ENCODE results near the gene SLC17A6. TPM values are rescaled to one million over a fixed set of nuclear protein-coding genes. Genes with fewer than 3 reads are reported as not detected.

The SLC17A6 gene
- total RNA-seq, 1 donor from 2014 or later: not detected

DNA sequence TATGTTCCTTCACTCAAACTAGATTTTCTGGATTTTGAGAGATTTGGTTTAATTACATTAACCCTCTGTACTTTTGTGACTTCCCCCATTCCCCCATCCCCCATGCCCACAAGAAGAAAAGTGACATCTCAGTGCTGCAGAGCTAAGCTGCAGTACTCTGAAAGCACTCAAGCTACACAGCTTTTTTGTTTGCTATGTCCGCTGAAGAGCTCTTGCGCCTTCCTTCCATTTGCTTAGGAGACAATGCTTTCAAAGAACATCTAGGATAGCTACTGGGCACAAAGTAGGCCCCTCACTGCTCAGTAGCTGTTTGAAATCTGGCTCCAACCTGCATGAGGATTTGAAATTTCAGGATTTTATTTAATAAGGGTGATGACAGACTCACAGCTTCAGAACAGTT, 69.7 kb downstream of the SLC17A6 start:
- DNase-seq (ENCODE audit: extremely low spot score in 2 of 2): no peak
- no peaks in the 10 kb centered on the region for H3K36me3 ChIP-seq
- H3K4me1 ChIP-seq: no peaks in the 10 kb centered on the region
- TF ChIP-seq, protein P1, sequence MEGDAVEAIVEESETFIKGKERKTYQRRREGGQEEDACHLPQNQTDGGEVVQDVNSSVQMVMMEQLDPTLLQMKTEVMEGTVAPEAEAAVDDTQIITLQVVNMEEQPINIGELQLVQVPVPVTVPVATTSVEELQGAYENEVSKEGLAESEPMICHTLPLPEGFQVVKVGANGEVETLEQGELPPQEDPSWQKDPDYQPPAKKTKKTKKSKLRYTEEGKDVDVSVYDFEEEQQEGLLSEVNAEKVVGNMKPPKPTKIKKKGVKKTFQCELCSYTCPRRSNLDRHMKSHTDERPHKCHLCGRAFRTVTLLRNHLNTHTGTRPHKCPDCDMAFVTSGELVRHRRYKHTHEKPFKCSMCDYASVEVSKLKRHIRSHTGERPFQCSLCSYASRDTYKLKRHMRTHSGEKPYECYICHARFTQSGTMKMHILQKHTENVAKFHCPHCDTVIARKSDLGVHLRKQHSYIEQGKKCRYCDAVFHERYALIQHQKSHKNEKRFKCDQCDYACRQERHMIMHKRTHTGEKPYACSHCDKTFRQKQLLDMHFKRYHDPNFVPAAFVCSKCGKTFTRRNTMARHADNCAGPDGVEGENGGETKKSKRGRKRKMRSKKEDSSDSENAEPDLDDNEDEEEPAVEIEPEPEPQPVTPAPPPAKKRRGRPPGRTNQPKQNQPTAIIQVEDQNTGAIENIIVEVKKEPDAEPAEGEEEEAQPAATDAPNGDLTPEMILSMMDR (IDR thresholded peaks at IDR 0.05): no peak
- TF ChIP-seq POLR2AphosphoS5 (IDR thresholded peaks at IDR 0.05; ENCODE audit: insufficient read depth in 1 of 2, low read depth in 1 of 2): no peak
- no peak for TF ChIP-seq POLR2A (IDR thresholded peaks at IDR 0.05)
- no peak overlapping the region for H3K4me3 ChIP-seq
- H3K27ac ChIP-seq: no peak overlapping the region
- no peaks in the 10 kb centered on the region for H3K9me3 ChIP-seq
- intact Hi-C loops (cut with DNase I): no loop called here
- no peaks in the 10 kb centered on the region for H3K27me3 ChIP-seq

DNA sequence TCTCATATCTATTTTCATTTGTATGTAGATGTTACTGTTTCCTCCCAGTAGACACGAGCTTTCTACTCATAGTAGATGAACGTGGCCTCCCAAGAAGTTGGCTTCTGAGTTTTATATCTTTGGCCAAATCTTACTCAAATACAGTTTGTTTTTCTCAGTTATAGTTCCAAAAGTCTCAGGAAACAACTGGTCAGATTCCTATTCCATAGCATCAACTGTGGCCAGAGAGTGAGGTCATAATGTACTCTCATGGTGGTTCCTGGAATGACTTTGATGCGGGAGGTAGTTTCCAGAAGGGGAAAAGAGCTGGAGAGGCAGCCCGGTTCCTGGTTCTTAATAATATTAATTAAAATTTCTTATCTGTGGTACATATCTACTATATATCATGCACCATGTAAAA, 77.3 kb downstream of the SLC17A6 start:
- Histone ChIP-seq H3K27ac (no peak overlapping the region), H3K27me3 (no peaks in the 10 kb centered on the region), H3K9me3 (no peaks in the 10 kb centered on the region), H3K36me3 (no peaks in the 10 kb centered on the region), H3K4me3 (no peak overlapping the region), H3K4me1 (no peaks in the 10 kb centered on the region)
- DNase-seq (ENCODE audit: extremely low spot score in 2 of 2): no peak
- TF ChIP-seq POLR2AphosphoS5 (IDR thresholded peaks at IDR 0.05; ENCODE audit: insufficient read depth in 1 of 2, low read depth in 1 of 2) (no peak), POLR2A (IDR thresholded peaks at IDR 0.05) (no peak)
- intact Hi-C loops (cut with DNase I): no loop called here

DNA sequence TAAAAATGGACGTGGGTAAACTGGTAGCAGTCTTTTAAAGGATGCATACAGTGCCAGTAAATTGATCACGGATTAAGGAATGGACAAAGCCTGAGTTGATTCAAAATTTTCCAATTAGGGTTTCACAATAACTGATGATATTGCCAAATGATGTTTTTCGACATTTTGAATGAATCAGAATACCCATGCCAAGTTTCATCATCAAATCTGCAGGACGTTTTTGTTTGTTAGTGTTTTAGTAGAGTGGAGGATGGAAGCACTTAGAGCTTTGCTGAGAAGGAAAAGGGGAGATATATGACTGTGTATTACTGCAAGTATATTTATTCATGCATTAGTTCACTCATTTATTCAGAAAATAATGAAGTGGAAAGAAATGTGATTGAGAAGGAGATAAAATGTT, 78.3 kb downstream of the SLC17A6 start:
- TF ChIP-seq POLR2AphosphoS5 (IDR thresholded peaks at IDR 0.05; ENCODE audit: insufficient read depth in 1 of 2, low read depth in 1 of 2): no peak
- no peak for TF ChIP-seq POLR2A (IDR thresholded peaks at IDR 0.05)
- TF ChIP-seq, protein P1 (IDR thresholded peaks at IDR 0.05): no peak
- no peaks in the 10 kb centered on the region for H3K36me3 ChIP-seq
- no peaks in the 10 kb centered on the region for H3K27me3 ChIP-seq
- DNase-seq (ENCODE audit: extremely low spot score in 2 of 2): no peak
- intact Hi-C loops (cut with DNase I): no loop called here
- H3K4me3 ChIP-seq: no peak overlapping the region
- no peaks in the 10 kb centered on the region for H3K9me3 ChIP-seq
- H3K4me1 ChIP-seq: no peaks in the 10 kb centered on the region
- no peak overlapping the region for H3K27ac ChIP-seq

GRCh38 chr11:22426915-22427314, 88.7 kb downstream of the SLC17A6 start:
- H3K36me3 ChIP-seq: no peaks in the 10 kb centered on the region
- intact Hi-C loops (cut with DNase I): no loop called here
- DNase-seq (ENCODE audit: extremely low spot score in 2 of 2): no peak
- H3K4me1 ChIP-seq: no peaks in the 10 kb centered on the region
- no peaks in the 10 kb centered on the region for H3K27me3 ChIP-seq
- no peaks in the 10 kb centered on the region for H3K9me3 ChIP-seq
- TF ChIP-seq POLR2A (IDR thresholded peaks at IDR 0.05) (no peak), POLR2AphosphoS5 (IDR thresholded peaks at IDR 0.05; ENCODE audit: insufficient read depth in 1 of 2, low read depth in 1 of 2) (no peak)
- TF ChIP-seq, protein P1 (IDR thresholded peaks at IDR 0.05): no peak
- H3K4me3 ChIP-seq: no peak overlapping the region
- no peak overlapping the region for H3K27ac ChIP-seq

Other genes starting within 250 kb of the SLC17A6 start
- 1.2 TPM for gene ANO5, start 145.3 kb upstream of the SLC17A6 start, total RNA-seq

All from vagina (tissue), 2 donors.